Brain microvascular endothelial cell (primary cell): Measurements from ENCODE around the gene SBK3.

ENCODE experiments used
- DNase-seq: peaks from one replicate; pipeline ENCODE4 v3.0.0-alpha.2; 2020
- H3K27ac ChIP-seq: fragments of 250-450 bp; sonication (Bioruptor Pico); 2 replicates; pipeline ENCODE4 v1.5.1; 2020; ENCODE audit warnings: mild to moderate bottlenecking, moderate library complexity
- H3K27me3 ChIP-seq: fragments of 250-450 bp; sonication (Bioruptor Pico); replicated peaks from 2 replicates; pipeline ENCODE4 v1.5.1; 2020; ENCODE audit warnings: mild to moderate bottlenecking
- H3K36me3 ChIP-seq: fragments of 250-450 bp; sonication (Bioruptor Pico); replicated peaks from 2 replicates; pipeline ENCODE4 v1.5.1; 2020; ENCODE audit warnings: mild to moderate bottlenecking
- H3K4me3 ChIP-seq: 2 replicates; pipeline ENCODE4 v1.5.1; 2011; ENCODE audit warnings: low read depth, mild to moderate bottlenecking, control low read depth, low read length, moderate library complexity
- in situ Hi-C: cut with HindIII; loops from 2 replicates; pipeline ENCODE4 v1.10.0; 2017; ENCODE audit warnings: low sequenced_read_pairs, low pct_ligation_motif_present
- TF ChIP-seq, protein P1 (sequence below): IDR thresholded peaks from 2 replicates; pipeline ENCODE4 v1.5.1; 2011; ENCODE audit warnings: low read depth, mild to moderate bottlenecking, moderate library complexity, low read length, control low read depth, inconsistent platforms; ENCODE audit errors: missing control alignments

The SBK3 gene

DNA sequence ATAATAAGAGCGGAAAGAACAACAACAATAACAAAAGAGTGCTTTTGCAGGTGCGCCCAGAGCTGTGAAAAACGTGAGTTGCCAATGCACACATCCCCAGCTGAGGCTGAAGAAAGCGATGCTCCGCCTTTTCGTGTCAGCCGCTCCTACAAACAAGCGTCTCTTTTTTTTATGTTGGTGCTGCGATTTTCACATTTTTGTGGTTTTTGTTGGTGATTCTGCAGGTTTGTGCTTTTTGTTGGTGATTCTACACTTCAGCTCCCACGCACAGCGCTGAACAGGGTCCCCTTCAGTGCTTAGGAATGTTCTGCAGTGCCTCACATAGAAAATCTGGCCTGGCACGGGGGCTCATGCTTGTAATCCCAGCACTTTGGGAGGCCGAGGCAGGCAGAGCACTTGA, 7.3 kb upstream of the SBK3 start:
- TF ChIP-seq, protein P1, sequence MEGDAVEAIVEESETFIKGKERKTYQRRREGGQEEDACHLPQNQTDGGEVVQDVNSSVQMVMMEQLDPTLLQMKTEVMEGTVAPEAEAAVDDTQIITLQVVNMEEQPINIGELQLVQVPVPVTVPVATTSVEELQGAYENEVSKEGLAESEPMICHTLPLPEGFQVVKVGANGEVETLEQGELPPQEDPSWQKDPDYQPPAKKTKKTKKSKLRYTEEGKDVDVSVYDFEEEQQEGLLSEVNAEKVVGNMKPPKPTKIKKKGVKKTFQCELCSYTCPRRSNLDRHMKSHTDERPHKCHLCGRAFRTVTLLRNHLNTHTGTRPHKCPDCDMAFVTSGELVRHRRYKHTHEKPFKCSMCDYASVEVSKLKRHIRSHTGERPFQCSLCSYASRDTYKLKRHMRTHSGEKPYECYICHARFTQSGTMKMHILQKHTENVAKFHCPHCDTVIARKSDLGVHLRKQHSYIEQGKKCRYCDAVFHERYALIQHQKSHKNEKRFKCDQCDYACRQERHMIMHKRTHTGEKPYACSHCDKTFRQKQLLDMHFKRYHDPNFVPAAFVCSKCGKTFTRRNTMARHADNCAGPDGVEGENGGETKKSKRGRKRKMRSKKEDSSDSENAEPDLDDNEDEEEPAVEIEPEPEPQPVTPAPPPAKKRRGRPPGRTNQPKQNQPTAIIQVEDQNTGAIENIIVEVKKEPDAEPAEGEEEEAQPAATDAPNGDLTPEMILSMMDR, result no peak
- in situ Hi-C loops, result no loop called here
- Histone ChIP-seq H3K36me3 (no peaks in the 10 kb centered on the region), H3K27ac (peak overlapping the region; percentile 14), H3K27me3 (no peaks in the 10 kb centered on the region), H3K4me3 (no peak overlapping the region)
- DNase-seq, result peak; percentile 85

DNA sequence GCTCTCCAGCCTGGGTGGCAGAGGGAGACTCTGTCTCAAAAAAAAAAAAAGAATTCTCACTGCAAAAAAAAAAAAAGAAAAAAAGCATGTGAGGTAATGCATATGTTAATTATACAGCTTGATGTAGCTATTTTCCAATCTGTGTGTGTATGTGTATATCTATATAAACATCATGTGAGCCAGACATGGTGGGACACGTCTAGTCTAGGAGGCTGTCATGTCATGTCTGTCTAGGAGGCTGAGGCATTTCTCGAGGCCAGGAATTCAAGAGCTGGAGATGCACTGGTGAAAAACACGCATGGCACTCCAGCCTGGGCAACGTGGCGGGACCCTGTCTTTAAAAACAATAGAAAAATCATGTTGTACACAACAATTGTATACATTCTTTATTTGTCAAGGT, 6.9 kb upstream of the SBK3 start:
- Histone ChIP-seq H3K4me3 (no peak overlapping the region), H3K27ac (no peak overlapping the region), H3K36me3 (no peaks in the 10 kb centered on the region), H3K27me3 (no peaks in the 10 kb centered on the region)
- peak; percentile 15 for DNase-seq
- TF ChIP-seq, protein P1, result no peak
- in situ Hi-C loops, result no loop called here

DNA sequence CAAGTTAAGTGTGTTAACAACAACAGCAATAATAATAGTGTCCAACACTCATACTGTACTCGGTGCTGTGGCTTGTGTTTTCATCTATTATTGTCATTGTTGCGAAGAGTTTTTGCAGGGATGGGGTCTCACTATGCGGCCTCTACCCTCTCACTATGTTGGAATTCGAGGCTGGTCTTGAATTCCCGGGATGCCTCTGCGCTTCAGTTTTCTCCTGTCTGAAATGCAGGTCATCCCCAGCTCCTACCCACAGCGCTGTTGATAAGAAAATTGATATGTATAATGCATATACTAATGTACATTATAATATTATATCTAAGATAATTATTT, 4.9 kb upstream of the SBK3 start:
- H3K36me3 ChIP-seq, result no peaks in the 10 kb centered on the region
- peak overlapping the region; percentile 88 for H3K27ac ChIP-seq
- in situ Hi-C loops, result no loop called here
- peak; percentile 63 for DNase-seq
- H3K4me3 ChIP-seq, result no peak overlapping the region
- H3K27me3 ChIP-seq, result no peaks in the 10 kb centered on the region
- TF ChIP-seq, protein P1, result no peak

DNA sequence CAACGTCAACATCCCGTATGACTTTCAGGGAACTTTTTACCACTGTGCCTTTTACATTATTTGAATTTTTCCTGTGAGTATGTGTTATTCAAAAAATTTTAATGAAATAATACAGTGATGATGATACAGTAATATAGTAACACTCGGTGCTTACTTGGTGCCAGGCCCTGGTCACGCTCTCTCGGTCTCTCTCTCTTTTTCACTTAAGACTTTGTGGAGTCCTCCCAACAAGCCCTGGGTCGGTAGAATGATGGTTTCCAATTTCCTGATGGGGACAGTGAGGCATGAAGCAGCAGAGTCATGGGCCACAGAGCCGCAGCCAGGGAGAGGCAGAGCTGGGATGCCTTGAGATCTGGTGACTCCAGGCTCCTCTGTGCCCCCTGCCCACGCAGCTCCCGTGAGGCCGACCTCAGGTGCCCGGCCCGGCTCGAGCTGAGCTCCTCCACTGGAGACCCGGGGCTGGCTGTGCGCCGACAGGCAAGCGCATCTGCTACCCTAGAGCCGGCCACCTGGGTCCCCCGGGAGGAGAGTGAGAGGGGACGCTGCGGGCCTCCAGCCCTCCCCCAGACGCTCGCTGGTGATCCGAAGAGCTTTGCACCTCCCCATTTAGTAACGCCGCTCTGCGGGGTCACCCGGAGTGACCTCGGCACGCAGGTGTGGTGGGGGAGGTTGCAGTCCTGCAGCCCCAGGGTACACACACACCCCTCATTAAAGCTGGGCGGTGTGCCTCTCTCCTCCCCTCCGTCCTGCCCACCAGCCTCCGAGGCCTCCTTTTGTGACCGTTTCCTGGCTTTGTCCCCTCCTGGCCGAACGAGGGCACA, 4.4 kb upstream of the SBK3 start:
- TF ChIP-seq, protein P1, result peak; percentile 36
- no peaks in the 10 kb centered on the region for H3K36me3 ChIP-seq
- peak overlapping the region; percentile 88 for H3K27ac ChIP-seq
- H3K27me3 ChIP-seq, result no peaks in the 10 kb centered on the region
- in situ Hi-C loops, result no loop called here
- DNase-seq, result peak; percentile 71
- H3K4me3 ChIP-seq, result peak overlapping the region; percentile 34

DNA sequence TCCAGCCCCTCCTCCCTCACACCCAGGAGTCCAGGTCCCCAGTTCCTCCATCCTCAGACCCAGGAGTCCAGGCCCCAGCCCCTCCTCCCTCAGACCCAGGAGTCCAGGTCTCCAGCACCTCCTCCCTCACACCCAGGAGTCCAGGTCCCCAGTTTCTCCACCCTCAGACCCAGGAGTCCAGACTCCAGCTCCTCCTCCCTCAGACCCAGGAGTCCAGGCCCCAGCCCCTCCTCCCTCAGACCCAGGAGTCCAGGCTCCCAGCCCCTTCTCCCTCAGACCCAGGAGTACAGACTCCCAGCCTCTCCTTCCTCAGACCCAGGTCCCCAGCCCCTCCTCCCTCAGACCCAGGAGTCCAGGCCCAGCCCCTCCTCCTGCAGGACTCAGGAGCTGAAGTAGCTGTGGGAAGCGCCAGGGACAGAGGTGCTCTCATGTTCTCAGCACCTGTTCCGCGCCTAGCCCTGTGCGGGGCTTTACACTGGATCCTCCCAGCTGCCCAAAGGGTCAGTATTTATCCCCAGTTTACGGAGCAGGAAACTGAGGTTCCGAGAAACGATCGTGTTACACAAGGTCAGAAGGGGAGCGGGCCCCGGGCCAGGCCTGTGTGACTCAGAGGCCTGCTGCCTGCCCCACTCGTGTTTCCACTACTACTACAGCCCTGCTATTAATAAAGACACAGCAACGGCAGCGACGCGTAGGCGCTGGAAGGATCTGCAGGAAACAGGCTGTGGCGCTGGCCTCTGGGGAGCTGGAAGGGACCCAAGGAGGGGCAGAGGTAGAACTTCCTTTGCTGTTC, 1.7 kb upstream of the SBK3 start:
- Histone ChIP-seq H3K36me3 (no peaks in the 10 kb centered on the region), H3K27ac (peak overlapping the region; percentile 55), H3K4me3 (no peak overlapping the region), H3K27me3 (no peaks in the 10 kb centered on the region)
- peak; percentile 83 for DNase-seq
- TF ChIP-seq, protein P1, result no peak
- in situ Hi-C loops, result no loop called here
